HG03565 (cell line): ENCODE measurements around the gene GNB1.
"Not testable (repeated sequence)": the region's sequence is repeated elsewhere in the genome, so short reads cannot be mapped to it uniquely, and the experiment has no call there.

Experiments used
- ATAC-seq: cut with Tn5 transposase; IDR thresholded peaks from one replicate; pipeline ENCODE4 v1.9.1; 2021; ENCODE audit warnings: mild to moderate bottlenecking, moderate library complexity; ENCODE audit not compliant: unreplicated experiment

GNB1 gene

GRCh38 chr1:1752190-1752589, 138.7 kb downstream of the GNB1 start:
- no peak for ATAC-seq

- not testable (repeated sequence) for ATAC-seq
Observed at GRCh38 chr1:1749941-1750340, 140.9 kb downstream of the GNB1 start.

GRCh38 chr1:1748686-1749321, 142.1 kb downstream of the GNB1 start:
- no peak for ATAC-seq

- peak; percentile 75 for ATAC-seq
Observed at GRCh38 chr1:1746566-1746909, 144.3 kb downstream of the GNB1 start.

DNA sequence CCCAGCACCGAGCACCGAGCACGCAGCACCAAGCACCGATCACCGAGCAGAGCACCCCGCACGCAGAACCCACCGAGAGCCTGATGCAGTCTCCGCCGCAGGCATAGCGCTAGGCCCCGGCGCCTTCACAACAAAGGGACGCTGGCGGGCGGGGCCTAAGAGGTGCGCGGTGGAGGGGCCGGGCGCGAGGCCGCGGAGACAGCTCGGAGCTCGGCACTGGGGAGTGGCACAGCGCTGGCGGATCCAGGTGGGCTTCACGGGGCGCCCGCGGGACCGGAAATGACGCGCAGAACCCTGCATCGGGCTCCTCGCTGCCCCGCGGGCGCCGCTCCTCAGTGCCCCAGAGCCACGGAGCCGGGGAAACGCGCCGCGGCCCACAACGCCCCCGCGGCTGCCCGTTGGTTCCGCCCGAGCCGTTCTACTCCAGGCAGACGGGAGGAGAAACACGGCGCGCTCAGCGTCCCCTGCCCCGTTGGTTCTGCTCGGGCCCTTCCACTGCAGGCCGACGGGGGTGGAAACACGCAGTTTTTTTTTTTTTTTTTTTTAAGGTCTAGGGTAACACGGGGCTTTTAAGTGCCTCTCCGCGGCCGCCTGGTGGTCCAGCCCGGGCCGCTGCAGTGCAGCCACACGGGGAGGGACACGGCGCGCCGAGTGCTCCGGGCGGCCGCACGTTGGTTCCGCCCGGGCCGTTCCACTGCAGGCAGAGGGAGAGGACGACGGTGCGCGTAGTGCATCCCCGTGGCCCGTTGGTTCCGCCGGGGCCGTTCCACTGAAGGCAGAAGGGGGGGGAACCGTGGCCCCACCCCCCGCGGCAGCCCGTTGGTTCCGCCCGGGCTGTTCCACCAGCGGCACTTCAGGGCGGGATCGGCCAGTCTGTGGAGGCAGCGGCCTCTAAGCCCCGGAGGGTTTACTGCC, 145.0 kb downstream of the GNB1 start:
- ATAC-seq, result peak; percentile 39

- ATAC-seq, result not testable (repeated sequence)
Observed at GRCh38 chr1:1742529-1742928, 148.4 kb downstream of the GNB1 start.

GRCh38 chr1:1741013-1741412, 149.9 kb downstream of the GNB1 start:
- ATAC-seq, result not testable (repeated sequence)

GRCh38 chr1:1738799-1739337, 152.0 kb downstream of the GNB1 start:
- not testable (repeated sequence) for ATAC-seq

DNA sequence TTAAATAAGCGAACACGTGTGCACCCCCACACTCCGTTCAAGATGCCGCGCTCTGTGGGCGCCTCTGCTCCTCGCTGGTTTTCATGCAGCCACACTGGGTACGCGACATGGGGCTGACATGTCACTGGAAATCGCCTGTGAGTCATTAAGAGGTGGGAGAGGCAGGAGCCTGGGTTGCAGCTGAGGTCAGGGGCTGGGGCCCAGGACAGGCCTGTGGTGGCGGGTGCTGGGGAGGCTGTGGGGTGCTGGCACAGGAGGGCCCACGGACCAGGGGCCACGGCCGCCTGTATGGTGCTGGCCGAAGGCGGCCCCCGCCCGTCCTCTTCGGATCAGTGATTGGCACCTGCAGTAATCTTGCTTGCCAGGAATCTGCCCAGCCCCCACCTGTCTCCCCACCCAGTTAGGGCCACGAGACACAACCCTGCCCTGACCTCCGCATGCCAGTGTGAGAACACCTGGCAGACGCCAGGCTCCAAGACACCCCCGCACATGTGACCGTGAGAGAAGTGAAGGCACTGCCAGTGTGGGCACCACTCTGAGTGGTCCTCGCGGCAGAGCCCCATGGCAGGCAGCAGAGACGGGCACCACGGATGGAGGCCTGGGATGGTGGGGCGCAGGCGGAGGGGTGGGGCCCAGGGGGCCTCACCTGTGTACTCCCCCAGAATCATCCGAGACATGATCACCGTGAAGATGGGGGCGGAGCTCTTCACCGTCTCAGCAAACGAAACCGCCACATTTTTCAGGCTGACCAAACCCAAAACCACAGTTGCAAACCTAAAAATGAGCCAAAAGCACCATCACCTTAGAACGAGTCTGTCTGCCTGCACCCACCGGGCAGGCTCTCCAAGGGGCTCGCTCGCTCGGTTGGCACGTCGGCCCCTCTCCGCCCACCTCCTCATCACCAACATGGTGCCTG, 153.0 kb downstream of the GNB1 start:
- not testable (repeated sequence) for ATAC-seq
